SK-N-SH (cell line): ENCODE results near the gene RREB1. TPM values are rescaled to one million over a fixed set of nuclear protein-coding genes. Genes with fewer than 3 reads are reported as not detected.

Experiments used
- CTCF ChIA-PET: fragments of 300-600, 350-600 bp; formaldehyde crosslinking; extraction: SDS; loops from one replicate; lab custom pipeline; 2021; lab: Yijun Ruan, JAX
- POLR2A ChIA-PET: fragments of 350-600 bp; sonication (Branson Sonifier 250); formaldehyde crosslinking; extraction: SDS; loops from one replicate; lab custom pipeline; 2020; ENCODE audit warnings: antibody characterized with exemption, inconsistent platforms; lab: Yijun Ruan, JAX
- DNase-seq: peaks from one replicate; pipeline ENCODE4 v3.0.0; 2012
- H2AFZ ChIP-seq: fragments of 200-600 bp; sonication (generic); 2 replicates; pipeline ENCODE4 v1.8.1; 2016; ENCODE audit warnings: antibody characterized with exemption, mild to moderate bottlenecking, low read depth
- H3F3A ChIP-seq: fragments of 200-600 bp; sonication (generic); replicated peaks from 2 replicates; pipeline ENCODE3; 2016; ENCODE audit warnings: antibody characterized with exemption, mild to moderate bottlenecking; ENCODE audit not compliant: insufficient read depth
- H3K27ac ChIP-seq, 2 experiments: fragments of 200-500 bp in 1 of 2; fragments of 200-600 bp in 1 of 2; sonication (Bioruptor generic) in 1 of 2; sonication (generic), shearing (Covaris generic) in 1 of 2; 2 replicates each; pipeline versions ENCODE4 v1.5.1 to v1.6.1; 2014 to 2016; ENCODE audit warnings: low read depth in 2 of 2, inconsistent platforms in 1 of 2, low read length in 1 of 2, mild to moderate bottlenecking in 1 of 2, mixed read lengths in 1 of 2
- H3K27me3 ChIP-seq: fragments of 200-600 bp; sonication (generic), shearing (Covaris generic); 2 replicates; pipeline ENCODE4 v1.6.1; 2016; ENCODE audit warnings: mixed run types; ENCODE audit not compliant: insufficient read depth
- H3K36me3 ChIP-seq, 2 experiments: fragments of 200-500 bp in 1 of 2; fragments of 200-600 bp in 1 of 2; sonication (Bioruptor generic) in 1 of 2; sonication (generic) in 1 of 2; replicated peaks in 1 of 2; 2 replicates each; pipeline versions ENCODE3 to v1.5.1; 2014 to 2016; ENCODE audit warnings: low read length in 1 of 2, mild to moderate bottlenecking in 1 of 2; ENCODE audit not compliant: insufficient read depth in 2 of 2, control insufficient read depth in 1 of 2
- H3K4me1 ChIP-seq, 2 experiments: fragments of 200-500 bp in 1 of 2; fragments of 200-600 bp in 1 of 2; sonication (Bioruptor generic) in 1 of 2; sonication (generic), shearing (Covaris generic) in 1 of 2; 2 replicates each; pipeline versions ENCODE4 v1.5.1 to v1.6.1; 2014 to 2016; ENCODE audit warnings: low read depth in 1 of 2, low read length in 1 of 2, mixed run types in 1 of 2; ENCODE audit not compliant: insufficient read depth in 2 of 2, control insufficient read depth in 1 of 2
- H3K4me2 ChIP-seq: fragments of 200-600 bp; sonication (generic), shearing (Covaris generic); 2 replicates; pipeline ENCODE4 v1.6.1; 2017; ENCODE audit warnings: mixed run types
- H3K4me3 ChIP-seq, 2 experiments: fragments of 200-500 bp in 1 of 2; fragments of 200-600 bp in 1 of 2; sonication (Bioruptor generic) in 1 of 2; sonication (generic), shearing (Covaris generic) in 1 of 2; 2 replicates each; pipeline versions ENCODE4 v1.5.1 to v1.8.1; 2014 to 2016; ENCODE audit warnings: low read depth in 2 of 2, inconsistent platforms in 1 of 2, low read length in 1 of 2, mild to moderate bottlenecking in 1 of 2, mixed read lengths in 1 of 2, moderate library complexity in 1 of 2
- H3K79me2 ChIP-seq: fragments of 200-600 bp; sonication (generic); 2 replicates; pipeline ENCODE4 v1.8.1; 2017; ENCODE audit warnings: mild to moderate bottlenecking; ENCODE audit not compliant: insufficient read depth
- H3K9ac ChIP-seq: fragments of 200-600 bp; sonication (generic); 2 replicates; pipeline ENCODE4 v1.6.1; 2017; ENCODE audit warnings: mixed run types
- H3K9me2 ChIP-seq: fragments of 200-600 bp; sonication (generic); 2 replicates; pipeline ENCODE4 v1.6.1; 2017; ENCODE audit warnings: mixed run types
- H3K9me3 ChIP-seq: fragments of 200-600 bp; sonication (generic); 2 replicates; pipeline ENCODE4 v1.6.1; 2017; ENCODE audit warnings: mixed run types, mild to moderate bottlenecking, moderate library complexity
- H4K20me1 ChIP-seq: fragments of 200-600 bp; sonication (generic); 2 replicates; pipeline ENCODE4 v1.6.1; 2017; ENCODE audit warnings: mild to moderate bottlenecking, mixed run types; ENCODE audit not compliant: insufficient read depth
- CHD2 ChIP-seq: fragments of 150-350 bp; IDR thresholded peaks from 2 replicates; pipeline ENCODE4 v1.6.1; 2018; ENCODE audit warnings: low read length; ENCODE audit not compliant: partially characterized antibody
- ELF1 ChIP-seq: IDR thresholded peaks from 2 replicates; pipeline ENCODE4 v1.4.0; 2012
- EP300 ChIP-seq, 2 experiments: IDR thresholded peaks; 2 replicates each; pipeline versions ENCODE4 v1.4.0 to v1.6.1; 2012; ENCODE audit warnings: borderline replicate concordance in 1 of 2, low read depth in 1 of 2, low read length in 1 of 2
- EZH2phosphoT487 ChIP-seq: fragments of 200-600 bp; sonication (generic); IDR thresholded peaks from 2 replicates; pipeline ENCODE4 v1.6.1; 2017; ENCODE audit warnings: low read depth, mixed run types, mild to moderate bottlenecking, antibody characterized with exemption, moderate library complexity, borderline replicate concordance
- FOSL2 ChIP-seq: IDR thresholded peaks from 2 replicates; pipeline ENCODE4 v1.4.0; 2012; ENCODE audit warnings: low read depth, mild to moderate bottlenecking, moderate library complexity, borderline replicate concordance
- FOXJ3 ChIP-seq: sonication (generic); formaldehyde crosslinking; IDR thresholded peaks from 2 replicates; pipeline ENCODE4 v1.5.1; 2020; ENCODE audit warnings: mild to moderate bottlenecking, missing genetic modification reagents
- NFIC ChIP-seq: IDR thresholded peaks from 2 replicates; pipeline ENCODE4 v1.4.0; 2012; ENCODE audit warnings: borderline replicate concordance
- NRF1 ChIP-seq: IDR thresholded peaks from 2 replicates; pipeline ENCODE4 v1.6.1; 2012; ENCODE audit warnings: low read depth, mild to moderate bottlenecking, low read length
- POLR2AphosphoS5 ChIP-seq: IDR thresholded peaks from 2 replicates; pipeline ENCODE4 v1.6.1; 2012; ENCODE audit warnings: low read depth, low read length
- RFX5 ChIP-seq: IDR thresholded peaks from 2 replicates; pipeline ENCODE4 v1.6.1; 2012; ENCODE audit warnings: mild to moderate bottlenecking, improper control_type of control experiment, low read length
- RXRA ChIP-seq: IDR thresholded peaks from 2 replicates; pipeline ENCODE4 v1.4.0; 2012; ENCODE audit warnings: low read depth, mild to moderate bottlenecking, borderline replicate concordance
- SIN3A ChIP-seq: IDR thresholded peaks from 2 replicates; pipeline ENCODE4 v1.6.1; 2012; ENCODE audit warnings: low read depth, mild to moderate bottlenecking, low read length, moderate library complexity, borderline replicate concordance
- TAF1 ChIP-seq: IDR thresholded peaks from 2 replicates; pipeline ENCODE4 v1.6.1; 2012; ENCODE audit warnings: low read depth, mild to moderate bottlenecking, low read length, moderate library complexity, borderline replicate concordance
- TEAD4 ChIP-seq: IDR thresholded peaks from 2 replicates; pipeline ENCODE4 v1.4.0; 2012; ENCODE audit warnings: mild to moderate bottlenecking, borderline replicate concordance; ENCODE audit not compliant: insufficient read depth
- WGBS: methylation state at CpG from one replicate; pipeline ENCODE4 v1.1.6; 2017; ENCODE audit warnings: low lambda C conversion rate; 5-methylcytosine and 5-hydroxymethylcytosine counted together
- polyA plus RNA-seq, 3 experiments: library from polyadenylated mRNA; depleted of rRNA; stranded (reverse); fragments of >200 nt; gene quantifications; 2 replicates each; pipeline ENCODE4 v1.2.3, GENCODE V29; 2012
- TF ChIP-seq, protein P1 (sequence below): fragments of 150-350 bp; IDR thresholded peaks from 2 replicates; pipeline ENCODE4 v1.6.1; 2017; ENCODE audit warnings: antibody characterized with exemption, low read length, low read depth, borderline replicate concordance
- TF ChIP-seq, protein P2 (sequence below): IDR thresholded peaks from 2 replicates; pipeline ENCODE4 v1.4.0; 2012; ENCODE audit warnings: low read depth, borderline replicate concordance
- TF ChIP-seq, protein P3 (sequence below): fragments of 150-350 bp; IDR thresholded peaks from 2 replicates; pipeline ENCODE4 v1.6.1; 2016; ENCODE audit warnings: mild to moderate bottlenecking, low read depth, low read length
- TF ChIP-seq, protein P4 (sequence below): fragments of 200-600 bp; sonication (generic); IDR thresholded peaks from 2 replicates; pipeline ENCODE4 v1.6.1; 2017; ENCODE audit warnings: antibody characterized with exemption, mild to moderate bottlenecking, moderate library complexity
- TF ChIP-seq, protein P5 (sequence below): IDR thresholded peaks from 2 replicates; pipeline ENCODE4 v1.4.0; 2012; ENCODE audit warnings: low read depth, borderline replicate concordance

RREB1 gene
- polyA plus RNA-seq, 1 of the 3 experiments (the other 2 are of a cell fraction), result 2.0 TPM

DNA sequence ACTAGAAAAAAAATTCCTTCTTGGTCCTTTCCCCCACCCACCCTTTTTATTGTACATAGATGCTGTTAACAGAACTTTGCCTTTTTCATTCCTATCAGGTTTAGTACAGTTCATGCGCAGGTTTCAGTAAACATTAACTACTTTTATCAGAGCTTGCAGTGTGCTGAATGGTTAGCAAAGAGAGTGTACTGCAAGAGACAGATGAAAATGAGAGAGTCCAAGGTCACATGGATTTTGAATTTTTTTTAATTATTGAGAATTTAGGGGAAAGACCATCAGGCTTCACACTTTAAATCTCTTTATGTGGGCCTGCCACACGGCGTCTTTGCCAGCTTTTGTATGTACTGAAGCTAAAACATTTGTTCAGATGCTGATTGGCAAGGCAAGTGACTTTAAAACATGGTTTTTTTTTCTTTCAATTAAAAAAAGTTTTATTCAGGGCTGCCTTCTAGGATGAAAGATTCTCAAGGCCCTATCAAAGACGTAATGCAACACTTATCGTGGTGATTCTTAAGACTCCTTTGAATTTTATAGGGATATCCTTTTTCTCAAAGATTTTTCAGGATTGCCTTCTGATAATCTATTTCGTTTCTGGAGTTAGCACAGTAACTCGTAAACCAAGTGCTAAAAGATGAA, 32.2 kb downstream of the RREB1 start:
- peaks cover 0 to under 1% of the 10 kb centered on the region in 2 experiments for H3K36me3 ChIP-seq
- no peak overlapping the region; a peak in 1 of 4 replicates for H3K27ac ChIP-seq
- no peak overlapping the region for H2AFZ ChIP-seq
- peaks cover 10% of the 10 kb centered on the region for H3F3A ChIP-seq
- WGBS, result 87% methylated on average over 7 of the region's 7 CpGs
- H4K20me1 ChIP-seq, result no peaks in the 10 kb centered on the region; the same call in 1 of the 2 replicates
- CTCF ChIA-PET, result no interaction called here
- no peak overlapping the region for H3K9ac ChIP-seq
- H3K9me2 ChIP-seq, result no peaks in the 10 kb centered on the region
- peaks cover 0 to 4% of the 10 kb centered on the region in 2 experiments; a peak in 2 of 4 replicates for H3K4me1 ChIP-seq
- H3K79me2 ChIP-seq, result peaks cover 92% of the 10 kb centered on the region
- H3K27me3 ChIP-seq, result no peaks in the 10 kb centered on the region
- H3K4me3 ChIP-seq, result no peak overlapping the region
- H3K9me3 ChIP-seq, result no peaks in the 10 kb centered on the region
- POLR2A ChIA-PET, result no interaction called here
- DNase-seq, result no peak
- TF ChIP-seq CHD2, result no peak
- TF ChIP-seq, protein P1, sequence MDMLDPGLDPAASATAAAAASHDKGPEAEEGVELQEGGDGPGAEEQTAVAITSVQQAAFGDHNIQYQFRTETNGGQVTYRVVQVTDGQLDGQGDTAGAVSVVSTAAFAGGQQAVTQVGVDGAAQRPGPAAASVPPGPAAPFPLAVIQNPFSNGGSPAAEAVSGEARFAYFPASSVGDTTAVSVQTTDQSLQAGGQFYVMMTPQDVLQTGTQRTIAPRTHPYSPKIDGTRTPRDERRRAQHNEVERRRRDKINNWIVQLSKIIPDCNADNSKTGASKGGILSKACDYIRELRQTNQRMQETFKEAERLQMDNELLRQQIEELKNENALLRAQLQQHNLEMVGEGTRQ, result no peak
- no peak for TF ChIP-seq RFX5
- no peak for TF ChIP-seq FOXJ3 (CRISPR knock-in tag)
- TF ChIP-seq, protein P2, sequence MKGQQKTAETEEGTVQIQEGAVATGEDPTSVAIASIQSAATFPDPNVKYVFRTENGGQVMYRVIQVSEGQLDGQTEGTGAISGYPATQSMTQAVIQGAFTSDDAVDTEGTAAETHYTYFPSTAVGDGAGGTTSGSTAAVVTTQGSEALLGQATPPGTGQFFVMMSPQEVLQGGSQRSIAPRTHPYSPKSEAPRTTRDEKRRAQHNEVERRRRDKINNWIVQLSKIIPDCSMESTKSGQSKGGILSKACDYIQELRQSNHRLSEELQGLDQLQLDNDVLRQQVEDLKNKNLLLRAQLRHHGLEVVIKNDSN, result no peak
- TF ChIP-seq EP300 (IDR thresholded peaks at IDR 0.05; ENCODE audit: borderline replicate concordance in 1 of 2, low read depth in 1 of 2, low read length in 1 of 2), result no peak
- TF ChIP-seq RXRA, result no peak
- TF ChIP-seq, protein P3, sequence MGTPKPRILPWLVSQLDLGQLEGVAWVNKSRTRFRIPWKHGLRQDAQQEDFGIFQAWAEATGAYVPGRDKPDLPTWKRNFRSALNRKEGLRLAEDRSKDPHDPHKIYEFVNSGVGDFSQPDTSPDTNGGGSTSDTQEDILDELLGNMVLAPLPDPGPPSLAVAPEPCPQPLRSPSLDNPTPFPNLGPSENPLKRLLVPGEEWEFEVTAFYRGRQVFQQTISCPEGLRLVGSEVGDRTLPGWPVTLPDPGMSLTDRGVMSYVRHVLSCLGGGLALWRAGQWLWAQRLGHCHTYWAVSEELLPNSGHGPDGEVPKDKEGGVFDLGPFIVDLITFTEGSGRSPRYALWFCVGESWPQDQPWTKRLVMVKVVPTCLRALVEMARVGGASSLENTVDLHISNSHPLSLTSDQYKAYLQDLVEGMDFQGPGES, result no peak
- no peak for TF ChIP-seq NRF1
- TF ChIP-seq POLR2AphosphoS5, result no peak
- no peak for TF ChIP-seq NFIC
- no peak for TF ChIP-seq FOSL2
- TF ChIP-seq, protein P4, sequence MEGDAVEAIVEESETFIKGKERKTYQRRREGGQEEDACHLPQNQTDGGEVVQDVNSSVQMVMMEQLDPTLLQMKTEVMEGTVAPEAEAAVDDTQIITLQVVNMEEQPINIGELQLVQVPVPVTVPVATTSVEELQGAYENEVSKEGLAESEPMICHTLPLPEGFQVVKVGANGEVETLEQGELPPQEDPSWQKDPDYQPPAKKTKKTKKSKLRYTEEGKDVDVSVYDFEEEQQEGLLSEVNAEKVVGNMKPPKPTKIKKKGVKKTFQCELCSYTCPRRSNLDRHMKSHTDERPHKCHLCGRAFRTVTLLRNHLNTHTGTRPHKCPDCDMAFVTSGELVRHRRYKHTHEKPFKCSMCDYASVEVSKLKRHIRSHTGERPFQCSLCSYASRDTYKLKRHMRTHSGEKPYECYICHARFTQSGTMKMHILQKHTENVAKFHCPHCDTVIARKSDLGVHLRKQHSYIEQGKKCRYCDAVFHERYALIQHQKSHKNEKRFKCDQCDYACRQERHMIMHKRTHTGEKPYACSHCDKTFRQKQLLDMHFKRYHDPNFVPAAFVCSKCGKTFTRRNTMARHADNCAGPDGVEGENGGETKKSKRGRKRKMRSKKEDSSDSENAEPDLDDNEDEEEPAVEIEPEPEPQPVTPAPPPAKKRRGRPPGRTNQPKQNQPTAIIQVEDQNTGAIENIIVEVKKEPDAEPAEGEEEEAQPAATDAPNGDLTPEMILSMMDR, result no peak
- TF ChIP-seq, protein P5, sequence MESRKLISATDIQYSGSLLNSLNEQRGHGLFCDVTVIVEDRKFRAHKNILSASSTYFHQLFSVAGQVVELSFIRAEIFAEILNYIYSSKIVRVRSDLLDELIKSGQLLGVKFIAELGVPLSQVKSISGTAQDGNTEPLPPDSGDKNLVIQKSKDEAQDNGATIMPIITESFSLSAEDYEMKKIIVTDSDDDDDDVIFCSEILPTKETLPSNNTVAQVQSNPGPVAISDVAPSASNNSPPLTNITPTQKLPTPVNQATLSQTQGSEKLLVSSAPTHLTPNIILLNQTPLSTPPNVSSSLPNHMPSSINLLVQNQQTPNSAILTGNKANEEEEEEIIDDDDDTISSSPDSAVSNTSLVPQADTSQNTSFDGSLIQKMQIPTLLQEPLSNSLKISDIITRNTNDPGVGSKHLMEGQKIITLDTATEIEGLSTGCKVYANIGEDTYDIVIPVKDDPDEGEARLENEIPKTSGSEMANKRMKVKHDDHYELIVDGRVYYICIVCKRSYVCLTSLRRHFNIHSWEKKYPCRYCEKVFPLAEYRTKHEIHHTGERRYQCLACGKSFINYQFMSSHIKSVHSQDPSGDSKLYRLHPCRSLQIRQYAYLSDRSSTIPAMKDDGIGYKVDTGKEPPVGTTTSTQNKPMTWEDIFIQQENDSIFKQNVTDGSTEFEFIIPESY, result no peak
- TF ChIP-seq TEAD4, result no peak
- TF ChIP-seq EZH2phosphoT487, result no peak
- TF ChIP-seq ELF1, result no peak
- TF ChIP-seq SIN3A, result no peak
- no peak for TF ChIP-seq TAF1
- peak overlapping the region; percentile 80 for H3K4me2 ChIP-seq
